IMR-90 (cell line): ENCODE results near the gene CYBRD1. TPM values are rescaled to one million over a fixed set of nuclear protein-coding genes. Genes with fewer than 3 reads are reported as not detected.

Experiments
- ATAC-seq: fragments of 200-7000 bp; cut with Tn5 transposase; 2 replicates; pipeline ENCODE4 v1.9.1; 2020; ENCODE audit warnings: low read depth, mild to moderate bottlenecking, moderate library complexity
- BruUV-seq: library from RNA; stranded (reverse); fragments of 400-500 nt; replicated peaks from 2 replicates; lab custom pipeline; 2021; lab: Mats Ljungman, UMichigan
- CTCF ChIA-PET: fragments of 300-600 bp; formaldehyde crosslinking; extraction: SDS; loops from one replicate; lab custom pipeline; 2021; ENCODE audit warnings: antibody characterized with exemption; lab: Yijun Ruan, JAX
- POLR2A ChIA-PET: fragments of 300-600 bp; sonication (Branson Sonifier 250); formaldehyde crosslinking; loops from one replicate; lab custom pipeline; 2022; ENCODE audit warnings: antibody characterized with exemption; ENCODE audit not compliant: unreplicated experiment; lab: Charles Lee
- DNase-seq: peaks from one replicate; pipeline ENCODE4 v3.0.0; 2013
- H2AFZ ChIP-seq: replicated peaks from 2 replicates; pipeline ENCODE3; 2013; ENCODE audit warnings: low read length, mild to moderate bottlenecking; ENCODE audit not compliant: poor library complexity
- H2AK5ac ChIP-seq: 2 replicates; pipeline ENCODE4 v1.6.1; 2013; ENCODE audit warnings: low read depth, low read length, inconsistent platforms
- H2AK9ac ChIP-seq: replicated peaks from 2 replicates; pipeline ENCODE3; 2013; ENCODE audit warnings: mild to moderate bottlenecking, low read depth, low read length, moderate library complexity; ENCODE audit not compliant: poor library complexity
- H2BK120ac ChIP-seq: 2 replicates; pipeline ENCODE4 v1.6.1; 2013; ENCODE audit warnings: low read depth, low read length, inconsistent platforms
- H2BK15ac ChIP-seq: 3 replicates; pipeline ENCODE4 v1.6.1; 2013; ENCODE audit warnings: low read depth, low read length, inconsistent platforms
- H2BK20ac ChIP-seq: 2 replicates; pipeline ENCODE4 v1.6.1; 2013; ENCODE audit warnings: low read depth, mild to moderate bottlenecking, inconsistent platforms, low read length, moderate library complexity
- H2BK5ac ChIP-seq: 2 replicates; pipeline ENCODE4 v1.6.1; 2013; ENCODE audit warnings: mild to moderate bottlenecking, low read depth, low read length, inconsistent platforms; ENCODE audit not compliant: poor library complexity, severe bottlenecking
- H3K14ac ChIP-seq: replicated peaks from 2 replicates; pipeline ENCODE4 v1.6.1; 2013; ENCODE audit warnings: low read depth, low read length, inconsistent platforms
- H3K18ac ChIP-seq: 2 replicates; pipeline ENCODE4 v1.6.1; 2013; ENCODE audit warnings: low read depth, low read length, control low read depth
- H3K23ac ChIP-seq: 2 replicates; pipeline ENCODE4 v1.6.1; 2013; ENCODE audit warnings: low read depth, low read length, inconsistent platforms
- H3K27ac ChIP-seq: 2 replicates; pipeline ENCODE4 v1.5.1; 2013; ENCODE audit warnings: mild to moderate bottlenecking, control low read depth, low read length; ENCODE audit not compliant: insufficient read depth
- H3K27me3 ChIP-seq: 2 replicates; pipeline ENCODE4 v1.6.1; 2013; ENCODE audit warnings: low read length; ENCODE audit not compliant: control insufficient read depth, insufficient read depth
- H3K36me3 ChIP-seq: 2 replicates; pipeline ENCODE4 v1.6.1; 2013; ENCODE audit warnings: low read length, mixed read lengths; ENCODE audit not compliant: control insufficient read depth, insufficient read depth
- H3K4ac ChIP-seq: 2 replicates; pipeline ENCODE4 v1.6.1; 2013; ENCODE audit warnings: low read depth, low read length, inconsistent platforms
- H3K4me1 ChIP-seq: 2 replicates; pipeline ENCODE4 v1.6.1; 2013; ENCODE audit warnings: low read length, mixed read lengths; ENCODE audit not compliant: control insufficient read depth, insufficient read depth
- H3K4me2 ChIP-seq: 2 replicates; pipeline ENCODE4 v1.6.1; 2013; ENCODE audit warnings: low read depth, mild to moderate bottlenecking, control low read depth, low read length, moderate library complexity
- H3K4me3 ChIP-seq: 2 replicates; pipeline ENCODE4 v1.5.1; 2013; ENCODE audit warnings: low read depth, mild to moderate bottlenecking, control low read depth, low read length, moderate library complexity; ENCODE audit not compliant: insufficient read depth
- H3K56ac ChIP-seq: 2 replicates; pipeline ENCODE4 v1.6.1; 2013; ENCODE audit warnings: low read length, inconsistent platforms; ENCODE audit not compliant: insufficient read depth; ENCODE audit errors: extremely low read depth
- H3K79me1 ChIP-seq, 2 experiments: 2 replicates each; pipeline ENCODE4 v1.6.1; 2013; ENCODE audit warnings: low read length in 2 of 2, inconsistent platforms in 1 of 2, low read depth in 1 of 2
- H3K9ac ChIP-seq: 2 replicates; pipeline ENCODE4 v1.6.1; 2013; ENCODE audit warnings: low read depth, low read length, control low read depth
- H3K9me1 ChIP-seq: 2 replicates; pipeline ENCODE4 v1.6.1; 2013; ENCODE audit warnings: low read length, inconsistent platforms; ENCODE audit not compliant: insufficient read depth
- H3K9me3 ChIP-seq: 2 replicates; pipeline ENCODE4 v1.6.1; 2013; ENCODE audit warnings: low read length; ENCODE audit not compliant: control insufficient read depth, insufficient read depth
- H4K20me1 ChIP-seq: 2 replicates; pipeline ENCODE4 v1.6.1; 2013; ENCODE audit warnings: low read length, inconsistent platforms; ENCODE audit not compliant: insufficient read depth
- H4K5ac ChIP-seq: 2 replicates; pipeline ENCODE4 v1.6.1; 2013; ENCODE audit warnings: mild to moderate bottlenecking, low read depth, low read length, control low read depth
- H4K8ac ChIP-seq, 2 experiments: 2 replicates each; pipeline ENCODE4 v1.6.1; 2013; ENCODE audit warnings: low read depth in 2 of 2, low read length in 2 of 2, control low read depth in 1 of 2, inconsistent platforms in 1 of 2
- H4K91ac ChIP-seq: 2 replicates; pipeline ENCODE4 v1.6.1; 2013; ENCODE audit warnings: low read depth, low read length, inconsistent platforms; ENCODE audit not compliant: insufficient read depth
- BHLHE40 ChIP-seq: fragments of 150-350 bp; IDR thresholded peaks from 2 replicates; pipeline ENCODE4 v1.6.1; 2016; ENCODE audit warnings: mild to moderate bottlenecking, low read depth, low read length
- CHD1 ChIP-seq: IDR thresholded peaks from 2 replicates; pipeline ENCODE4 v1.6.1; 2012; ENCODE audit warnings: low read depth, low read length, improper control_type of control experiment
- CTCF ChIP-seq: conservative IDR thresholded peaks from 2 replicates; pipeline ENCODE4 v1.5.1; 2012; ENCODE audit warnings: mild to moderate bottlenecking, low read depth, low read length, improper control_type of control experiment
- MAFK ChIP-seq: IDR thresholded peaks from 2 replicates; pipeline ENCODE4 v1.6.1; 2012; ENCODE audit warnings: low read depth, low read length, improper control_type of control experiment
- MAZ ChIP-seq: IDR thresholded peaks from 2 replicates; pipeline ENCODE4 v1.6.1; 2012; ENCODE audit warnings: low read depth, mild to moderate bottlenecking, low read length, improper control_type of control experiment, moderate library complexity, borderline replicate concordance
- NFE2L2 ChIP-seq: fragments of 150-350 bp; IDR thresholded peaks from 2 replicates; pipeline ENCODE4 v1.6.1; 2016; ENCODE audit warnings: low read depth, mild to moderate bottlenecking, low read length
- POLR2A ChIP-seq: IDR thresholded peaks from 2 replicates; pipeline ENCODE4 v1.6.1; 2012; ENCODE audit warnings: mild to moderate bottlenecking, low read depth, low read length
- RAD21 ChIP-seq: IDR thresholded peaks from 2 replicates; pipeline ENCODE4 v1.6.1; 2012; ENCODE audit warnings: low read length, improper control_type of control experiment
- RCOR1 ChIP-seq: IDR thresholded peaks from 2 replicates; pipeline ENCODE4 v1.6.1; 2012; ENCODE audit warnings: mild to moderate bottlenecking, low read length, improper control_type of control experiment; ENCODE audit not compliant: insufficient replicate concordance
- SMC3 ChIP-seq: fragments of 150-350 bp; IDR thresholded peaks from 2 replicates; pipeline ENCODE4 v1.6.1; 2016; ENCODE audit warnings: low read depth, mild to moderate bottlenecking, antibody characterized with exemption, low read length, moderate library complexity
- WGBS, 2 experiments: methylation state at CpG; one replicate each; pipeline versions ENCODE4 v1.1.5 to v1.1.7; 2013; ENCODE audit warnings: missing lambda C conversion rate in 2 of 2; ENCODE audit not compliant: insufficient read length in 1 of 2; ENCODE audit errors: extremely low coverage in 2 of 2; 5-methylcytosine and 5-hydroxymethylcytosine counted together
- dilution Hi-C: fragments of 300-500 bp; cut with HindIII; formaldehyde crosslinking; loops from one replicate; pipeline ENCODE4 v1.14.3; 2018; ENCODE audit warnings: low sequenced_read_pairs; ENCODE audit not compliant: unreplicated experiment
- in situ Hi-C: fragments of 300-500 bp; cut with MboI; formaldehyde crosslinking; loops from 3 replicates; pipeline ENCODE4 v1.14.3; 2019; ENCODE audit warnings: low sequenced_read_pairs, inconsistent platforms, mixed read lengths
- intact Hi-C: fragments of 100-400 bp; cut with micrococcal nuclease; formaldehyde crosslinking; loops from 2 replicates; pipeline ENCODE4 v1.10.0; 2022
- polyA plus RNA-seq, 3 experiments: library from polyadenylated mRNA; depleted of rRNA; stranded (reverse); fragments of >200 nt; gene quantifications; 2 replicates each; pipeline ENCODE4 v1.2.3, GENCODE V29; 2012; ENCODE audit warnings: low replicate concordance in 1 of 3
- total RNA-seq: library from RNA; depleted of rRNA; stranded (reverse); fragments of >200 nt; gene quantifications from 2 replicates; pipeline ENCODE4 v1.2.3, GENCODE V29; 2012
- TF ChIP-seq, protein P1 (sequence below): fragments of 150-350 bp; IDR thresholded peaks from 2 replicates; pipeline ENCODE4 v1.6.1; 2017; ENCODE audit warnings: mild to moderate bottlenecking, antibody characterized with exemption, low read length, low read depth

CYBRD1 gene
- total and polyA plus RNA-seq, 2 of the 4 experiments (the other 2 are of a cell fraction): 53.2 to 103 TPM

DNA sequence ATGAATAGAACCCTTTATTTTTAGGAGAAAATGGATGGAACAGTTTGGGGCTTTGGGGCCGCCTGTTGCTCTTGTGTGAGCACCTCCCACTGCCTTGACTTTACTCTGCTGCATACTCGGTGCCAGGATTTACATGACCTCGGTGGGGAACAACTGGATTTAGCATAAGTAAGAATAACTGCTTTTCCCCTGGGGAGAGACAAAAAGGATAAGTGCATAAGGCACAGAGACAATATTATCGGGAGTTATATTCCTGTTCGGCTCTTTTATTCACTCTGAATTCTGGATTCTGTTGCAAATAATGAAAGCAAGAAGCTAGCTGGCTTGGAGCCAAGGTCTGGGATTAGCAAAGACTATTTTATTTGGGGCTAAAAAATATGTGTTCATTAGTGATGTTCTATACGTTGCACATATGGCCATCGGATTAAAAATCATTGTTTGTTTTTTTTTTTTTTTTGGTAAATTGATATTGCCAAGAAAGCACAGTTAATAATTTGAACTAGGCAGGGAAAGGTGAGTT lies 69.8 kb downstream of the CYBRD1 start:
- Histone ChIP-seq H3K14ac (no peak overlapping the region), H3K36me3 (no peaks in the 10 kb centered on the region), H3K9ac (no peak overlapping the region), H3K4ac (no peak overlapping the region), H2AFZ (no peak overlapping the region), H4K91ac (no peak overlapping the region), H3K4me1 (peaks cover 3% of the 10 kb centered on the region; the same call in 1 of the 2 replicates), H3K27ac (no peak overlapping the region), H2BK20ac (no peak overlapping the region), H4K8ac (no peak overlapping the region), H3K9me3 (peaks cover 2% of the 10 kb centered on the region; the same call in 1 of the 2 replicates), H3K56ac (no peak overlapping the region), H2BK120ac (no peak overlapping the region), H2BK5ac (no peak overlapping the region), H4K20me1 (no peaks in the 10 kb centered on the region), H4K5ac (no peak overlapping the region), H3K23ac (no peak overlapping the region), H3K27me3 (peaks cover 6% of the 10 kb centered on the region), H3K18ac (no peak overlapping the region), H3K79me1 (no peaks in the 10 kb centered on the region), H3K4me2 (peak overlapping the region; percentile 78), H3K4me3 (no peak overlapping the region), H2AK9ac (no peak overlapping the region), H2AK5ac (no peak overlapping the region), H3K9me1 (peaks cover 4% of the 10 kb centered on the region; the same call in 1 of the 2 replicates), H2BK15ac (no peak overlapping the region)
- in situ Hi-C loops (loop anchor here (10.0 kb wide), 1 partner anchor 543 kb away; no protein-coding TSS in a partner anchor), dilution Hi-C loops (no loop called here), intact Hi-C loops (no loop called here)
- ATAC-seq (no peak), DNase-seq (no peak)
- BruUV-seq: no TSS peak
- ChIA-PET POLR2A (no interaction called here), CTCF (no interaction called here)
- TF ChIP-seq NFE2L2: no peak
- TF ChIP-seq RAD21: no peak
- TF ChIP-seq BHLHE40: no peak
- no peak for TF ChIP-seq POLR2A
- no peak for TF ChIP-seq SMC3
- TF ChIP-seq CHD1: no peak
- TF ChIP-seq, protein P1, sequence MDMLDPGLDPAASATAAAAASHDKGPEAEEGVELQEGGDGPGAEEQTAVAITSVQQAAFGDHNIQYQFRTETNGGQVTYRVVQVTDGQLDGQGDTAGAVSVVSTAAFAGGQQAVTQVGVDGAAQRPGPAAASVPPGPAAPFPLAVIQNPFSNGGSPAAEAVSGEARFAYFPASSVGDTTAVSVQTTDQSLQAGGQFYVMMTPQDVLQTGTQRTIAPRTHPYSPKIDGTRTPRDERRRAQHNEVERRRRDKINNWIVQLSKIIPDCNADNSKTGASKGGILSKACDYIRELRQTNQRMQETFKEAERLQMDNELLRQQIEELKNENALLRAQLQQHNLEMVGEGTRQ: no peak
- TF ChIP-seq MAFK: no peak
- TF ChIP-seq CTCF: no peak
- TF ChIP-seq RCOR1: no peak
- no peak for TF ChIP-seq MAZ
- 30% methylated on average over 3 of the region's 7 CpGs; no CpG with 5 or more reads in 1 of the 2 experiments for WGBS, 2 experiments
